WERI-Rb-1 (cell line): Measurements from ENCODE around the gene NOL7.

ENCODE experiments used
- DNase-seq: peaks from one replicate; pipeline ENCODE4 v3.0.0-alpha.2; 2020
- H3K27ac ChIP-seq: fragments of 250-450 bp; sonication (Bioruptor Pico); 2 replicates; pipeline ENCODE4 v1.5.1; 2020; ENCODE audit warnings: mild to moderate bottlenecking, moderate library complexity
- H3K27me3 ChIP-seq: fragments of 250-450 bp; sonication (Bioruptor Pico); 2 replicates; pipeline ENCODE4 v1.5.1; 2021; ENCODE audit warnings: mild to moderate bottlenecking, low read depth, moderate library complexity; ENCODE audit not compliant: insufficient read depth, severe bottlenecking
- H3K36me3 ChIP-seq: fragments of 250-450 bp; sonication (Bioruptor Pico); 2 replicates; pipeline ENCODE4 v1.5.1; 2020; ENCODE audit warnings: mild to moderate bottlenecking, moderate library complexity
- H3K4me3 ChIP-seq: 2 replicates; pipeline ENCODE4 v1.5.1; 2011; ENCODE audit warnings: low read depth, mild to moderate bottlenecking, control low read depth, low read length
- H3K9me3 ChIP-seq: fragments of 250-450 bp; sonication (Bioruptor Pico); 2 replicates; pipeline ENCODE4 v1.5.1; 2021; ENCODE audit warnings: mild to moderate bottlenecking, moderate library complexity; ENCODE audit not compliant: severe bottlenecking
- TF ChIP-seq, protein P1 (sequence below): IDR thresholded peaks from 2 replicates; pipeline ENCODE4 v1.5.1; 2011; ENCODE audit warnings: low read depth, mild to moderate bottlenecking, control low read depth, inconsistent platforms, low read length

NOL7 gene

GRCh38 chr6:13572951-13573654 lies 42.0 kb upstream of the NOL7 start:
- Histone ChIP-seq H3K36me3 (peaks cover 3% of the 10 kb centered on the region; the same call in 1 of the 2 replicates), H3K27me3 (no peaks in the 10 kb centered on the region), H3K4me3 (no peak overlapping the region), H3K27ac (no peak overlapping the region), H3K9me3 (no peaks in the 10 kb centered on the region)
- no peak for DNase-seq
- TF ChIP-seq, protein P1, sequence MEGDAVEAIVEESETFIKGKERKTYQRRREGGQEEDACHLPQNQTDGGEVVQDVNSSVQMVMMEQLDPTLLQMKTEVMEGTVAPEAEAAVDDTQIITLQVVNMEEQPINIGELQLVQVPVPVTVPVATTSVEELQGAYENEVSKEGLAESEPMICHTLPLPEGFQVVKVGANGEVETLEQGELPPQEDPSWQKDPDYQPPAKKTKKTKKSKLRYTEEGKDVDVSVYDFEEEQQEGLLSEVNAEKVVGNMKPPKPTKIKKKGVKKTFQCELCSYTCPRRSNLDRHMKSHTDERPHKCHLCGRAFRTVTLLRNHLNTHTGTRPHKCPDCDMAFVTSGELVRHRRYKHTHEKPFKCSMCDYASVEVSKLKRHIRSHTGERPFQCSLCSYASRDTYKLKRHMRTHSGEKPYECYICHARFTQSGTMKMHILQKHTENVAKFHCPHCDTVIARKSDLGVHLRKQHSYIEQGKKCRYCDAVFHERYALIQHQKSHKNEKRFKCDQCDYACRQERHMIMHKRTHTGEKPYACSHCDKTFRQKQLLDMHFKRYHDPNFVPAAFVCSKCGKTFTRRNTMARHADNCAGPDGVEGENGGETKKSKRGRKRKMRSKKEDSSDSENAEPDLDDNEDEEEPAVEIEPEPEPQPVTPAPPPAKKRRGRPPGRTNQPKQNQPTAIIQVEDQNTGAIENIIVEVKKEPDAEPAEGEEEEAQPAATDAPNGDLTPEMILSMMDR: no peak

GRCh38 chr6:13573669-13574110 lies 41.4 kb upstream of the NOL7 start:
- H3K36me3 ChIP-seq: peaks cover 3% of the 10 kb centered on the region; the same call in 1 of the 2 replicates
- DNase-seq: no peak
- TF ChIP-seq, protein P1: no peak
- no peaks in the 10 kb centered on the region for H3K9me3 ChIP-seq
- H3K4me3 ChIP-seq: peak overlapping the region; percentile 89
- H3K27me3 ChIP-seq: no peaks in the 10 kb centered on the region
- H3K27ac ChIP-seq: peak overlapping the region; percentile 95

DNA sequence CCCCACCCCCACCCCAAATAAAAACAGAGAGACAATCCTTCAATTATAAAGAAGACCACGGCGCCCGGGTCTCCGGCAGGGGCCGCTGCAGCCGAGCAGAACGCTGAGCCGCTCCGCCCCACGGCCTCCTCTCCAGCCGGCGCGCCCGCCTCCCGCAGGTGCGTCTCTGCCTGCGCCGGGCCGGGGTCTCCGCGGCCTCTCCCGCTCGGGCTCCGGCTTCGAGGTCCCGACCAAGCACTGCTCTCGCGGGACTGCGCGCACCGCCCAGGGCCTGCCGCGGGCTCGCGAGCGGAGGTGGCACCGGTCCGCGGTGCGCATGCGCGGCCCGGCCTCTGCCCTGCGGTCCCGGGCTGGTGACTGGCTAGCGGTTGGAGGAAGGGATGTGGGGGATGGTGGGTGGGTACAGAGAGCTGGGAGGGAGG lies 41.0 kb upstream of the NOL7 start:
- H3K9me3 ChIP-seq: no peaks in the 10 kb centered on the region
- H3K4me3 ChIP-seq: peak overlapping the region; percentile 89
- H3K36me3 ChIP-seq: peaks cover 3% of the 10 kb centered on the region; the same call in 1 of the 2 replicates
- TF ChIP-seq, protein P1: peak; percentile 79
- H3K27me3 ChIP-seq: no peaks in the 10 kb centered on the region
- DNase-seq: peak; percentile 98
- H3K27ac ChIP-seq: peak overlapping the region; percentile 95

- Histone ChIP-seq H3K27ac (peak within 1 kb of the TSS; percentile 95), H3K4me3 (peak within 1 kb of the TSS; percentile 89), H3K9me3 (no peaks in the 10 kb centered on the region), H3K27me3 (no peaks in the 10 kb centered on the region), H3K36me3 (peaks cover 3% of the 10 kb centered on the region; the same call in 1 of the 2 replicates)
- TF ChIP-seq, protein P1: no peak; the same call in 1 of the 2 replicates
- DNase-seq: peak; percentile 97
Observed at GRCh38 chr6:13574571-13575376, 40.4 kb upstream of the NOL7 start, which contains the start of gene SIRT5. Gene SIRT5 (plus strand): TSS chr6:13574601. CDS start chr6:13584111, 9,510 bp downstream.

- Histone ChIP-seq H3K27ac (peak overlapping the region; percentile 95; the same call in 1 of the 2 replicates), H3K9me3 (no peaks in the 10 kb centered on the region), H3K27me3 (no peaks in the 10 kb centered on the region), H3K4me3 (peak overlapping the region; percentile 89), H3K36me3 (peaks cover 3% of the 10 kb centered on the region; the same call in 1 of the 2 replicates)
- no peak for DNase-seq
- TF ChIP-seq, protein P1: peak; percentile 71
Observed at GRCh38 chr6:13575377-13575775, 39.8 kb upstream of the NOL7 start.
